CD4-positive, alpha-beta T cell treated with Interleukin-15 for 1 hour (primary cell): Measurements from ENCODE around the gene ROCK1.
"Not testable (repeated sequence)": the region's sequence is repeated elsewhere in the genome, so short reads cannot be mapped to it uniquely, and the experiment has no call there.

Experiments
- DNase-seq: peaks from one replicate; pipeline ENCODE4 v3.0.0-alpha.2; 2020

The ROCK1 gene

DNA sequence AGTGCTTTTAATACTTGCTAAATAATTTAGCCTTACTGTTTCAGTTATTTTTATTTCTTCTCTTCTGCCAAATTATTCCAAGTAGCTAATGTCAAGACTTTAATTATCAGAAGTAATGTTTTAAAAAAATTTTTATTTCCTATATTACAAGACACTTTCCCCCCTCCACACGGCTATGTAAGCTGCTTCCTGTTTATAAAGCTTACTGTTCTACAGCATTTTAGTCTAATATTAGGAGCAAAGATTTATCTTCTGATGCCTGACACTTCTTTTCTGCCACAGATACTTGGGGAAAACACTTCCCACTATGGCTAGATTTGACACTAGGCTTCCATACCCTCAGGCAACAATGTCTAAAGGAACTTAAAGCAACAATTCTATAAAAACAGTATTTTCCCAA is 62.3 kb downstream of the ROCK1 start:
- DNase-seq: no peak

- DNase-seq: no peak
These were observed 64.5 kb downstream of the ROCK1 start for GRCh38 chr18:21047126-21047525.

- DNase-seq: no peak
These were observed 71.1 kb downstream of the ROCK1 start for GRCh38 chr18:21040466-21040865.

- DNase-seq: no peak
These were observed 73.4 kb downstream of the ROCK1 start for GRCh38 chr18:21038201-21038600.

DNA sequence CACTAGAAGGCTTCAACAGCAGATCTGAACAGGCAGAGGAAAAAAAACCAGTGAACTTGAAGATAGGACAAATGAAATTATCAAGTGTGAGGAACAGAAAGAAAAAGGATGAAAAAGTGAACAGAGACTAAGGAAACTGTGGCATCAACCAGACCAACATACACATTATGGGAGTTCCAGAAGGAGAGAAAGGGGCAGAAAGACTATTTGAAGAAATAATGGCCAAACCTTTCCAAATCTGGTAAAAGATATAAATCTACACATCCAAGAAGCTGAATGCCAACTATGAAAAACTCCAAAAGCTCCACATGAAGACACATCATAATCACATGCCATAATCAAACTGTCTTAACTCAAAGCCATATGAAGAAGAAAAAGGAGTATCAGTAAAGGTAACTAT is 79.8 kb downstream of the ROCK1 start:
- DNase-seq: no peak

DNA sequence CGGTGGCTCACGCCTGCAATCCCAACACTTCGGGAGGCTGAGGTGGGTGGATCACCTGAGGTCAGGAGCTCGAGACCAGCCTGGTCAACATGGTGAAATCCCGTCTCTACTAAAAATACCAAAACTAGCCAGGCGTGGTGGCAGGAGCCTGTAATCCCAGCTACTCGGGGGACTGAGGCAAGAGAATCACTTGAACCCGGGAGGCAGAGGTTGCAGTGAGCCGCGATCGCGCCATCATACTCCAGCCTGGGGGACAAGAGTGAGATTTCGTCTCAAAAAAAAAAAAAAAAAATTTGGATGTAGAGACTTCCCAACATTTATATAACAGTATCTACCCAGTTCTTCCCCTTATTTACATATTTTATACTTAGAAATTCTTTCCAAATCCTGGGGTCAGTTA is 93.4 kb downstream of the ROCK1 start:
- not testable (repeated sequence) for DNase-seq

- DNase-seq: no peak
These were observed 99.3 kb downstream of the ROCK1 start for GRCh38 chr18:21012308-21012707.

DNA sequence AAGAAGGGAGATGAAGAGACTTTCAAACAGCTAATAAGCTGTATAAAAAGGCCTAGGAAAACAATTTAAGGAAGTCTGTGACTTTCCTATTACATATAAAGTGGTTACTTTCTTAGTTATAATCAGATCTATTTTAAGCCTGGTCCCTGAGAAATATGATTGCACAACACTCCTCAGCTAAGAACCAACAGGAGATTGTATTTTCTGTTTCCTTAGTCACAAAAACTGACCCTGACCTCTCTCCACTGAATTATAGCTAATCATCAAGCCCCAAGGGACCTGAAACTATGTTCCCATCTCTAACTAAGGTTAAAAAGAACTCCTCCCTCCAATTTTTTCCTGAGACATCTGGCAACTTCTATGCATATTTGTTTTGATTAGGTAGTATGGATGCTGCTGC is 106.9 kb downstream of the ROCK1 start:
- DNase-seq: no peak

DNA sequence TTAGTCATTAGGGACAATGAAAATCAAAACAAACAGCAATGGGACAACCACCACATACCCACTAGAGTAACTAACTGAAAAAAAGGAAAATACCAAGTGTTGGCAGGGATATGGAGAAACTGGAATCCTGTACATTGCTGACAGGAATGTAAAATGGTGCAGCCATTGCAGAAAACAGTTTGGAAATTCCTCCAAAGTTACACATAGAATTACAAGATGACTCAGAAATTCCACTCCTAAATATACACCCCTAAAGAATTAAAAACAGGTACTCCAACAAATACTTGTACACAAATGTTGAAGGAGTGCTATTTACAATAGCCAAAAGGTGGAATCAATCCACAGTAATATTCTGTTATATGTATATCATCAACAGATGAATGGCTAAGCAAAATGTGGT is 110.9 kb downstream of the ROCK1 start:
- no peak for DNase-seq

GRCh38 chr18:20997371-20997770 is 114.2 kb downstream of the ROCK1 start:
- no peak for DNase-seq

DNA sequence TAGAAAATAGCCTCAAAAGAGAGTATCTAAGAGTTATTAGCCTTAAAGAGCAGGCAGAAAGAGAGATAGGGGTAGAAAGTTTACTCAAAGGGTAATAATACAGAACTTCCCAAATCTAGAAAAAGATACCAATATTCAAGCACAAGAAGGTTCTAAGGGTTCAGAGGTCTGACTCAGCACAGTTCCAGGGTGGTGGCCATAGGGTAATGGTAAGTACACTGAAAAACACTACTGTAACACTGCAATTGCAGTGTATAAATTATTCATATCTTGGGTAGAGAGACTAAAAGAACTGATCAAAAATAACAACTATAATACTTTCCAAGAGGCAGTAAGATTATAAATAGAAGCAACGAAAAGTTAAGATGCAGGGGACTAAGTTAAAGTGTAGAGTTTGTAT is 115.2 kb downstream of the ROCK1 start:
- DNase-seq: no peak

DNA sequence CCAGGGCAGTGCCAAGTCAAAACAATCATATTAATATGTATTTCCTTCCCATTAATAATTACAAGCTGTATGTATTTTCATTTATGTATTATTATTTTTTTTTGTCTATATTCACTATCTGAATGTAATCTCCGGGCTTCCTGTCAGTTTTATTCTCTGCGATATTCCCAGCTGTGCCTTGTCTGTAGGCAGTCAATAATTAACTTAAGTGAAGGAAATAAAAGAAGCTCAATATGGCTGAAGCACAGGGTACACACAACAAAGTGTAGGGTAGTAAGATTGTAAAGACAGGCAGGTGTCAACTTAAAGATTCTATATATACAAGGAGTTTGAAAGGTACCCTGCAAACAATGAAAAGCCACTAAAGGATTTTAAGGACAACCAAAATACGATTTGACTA is 122.9 kb downstream of the ROCK1 start:
- DNase-seq: no peak

DNA sequence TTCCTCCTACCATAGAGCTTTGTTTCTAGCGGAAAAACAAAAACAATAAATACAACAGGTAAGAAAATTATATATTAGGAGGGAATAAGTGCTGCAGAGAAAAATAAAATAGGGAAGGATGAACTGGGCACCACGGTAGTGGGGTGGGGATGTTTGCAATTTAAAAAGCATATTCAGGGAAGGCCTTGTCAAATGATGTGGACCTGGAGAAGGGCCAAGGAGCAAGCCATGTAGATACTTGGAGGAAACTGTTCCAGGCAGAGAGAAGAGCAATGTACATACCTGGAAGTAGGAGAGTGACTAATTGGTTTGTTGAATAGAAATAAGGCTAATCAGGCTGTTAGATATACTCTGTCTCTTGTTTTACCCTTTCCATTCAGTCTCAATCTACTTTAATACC is 136.5 kb downstream of the ROCK1 start:
- no peak for DNase-seq

GRCh38 chr18:20971886-20972267 is 139.7 kb downstream of the ROCK1 start:
- no peak for DNase-seq

- no peak for DNase-seq
These were observed 144.8 kb downstream of the ROCK1 start for GRCh38 chr18:20966795-20967194.

DNA sequence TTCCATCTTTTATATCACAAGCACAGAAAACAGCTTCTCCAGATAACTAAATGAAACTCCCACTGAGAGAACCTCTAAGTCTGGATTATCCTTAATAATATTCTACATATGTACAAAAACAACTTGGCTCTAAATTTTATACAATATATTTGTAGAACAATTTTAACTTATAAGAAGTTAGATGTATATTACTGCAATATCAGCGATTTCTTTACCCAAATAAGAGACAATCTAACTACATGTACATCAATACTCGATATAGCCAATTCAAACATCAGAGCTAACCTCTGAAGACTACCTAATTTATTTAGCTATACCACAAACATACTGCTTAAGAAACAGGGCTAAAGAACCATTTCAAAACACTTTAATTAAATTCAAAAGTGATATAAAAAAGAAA is 148.6 kb downstream of the ROCK1 start:
- DNase-seq: no peak

- no peak for DNase-seq
These were observed 150.9 kb downstream of the ROCK1 start for GRCh38 chr18:20960735-20961134.

- not testable (repeated sequence) for DNase-seq
These were observed 160.8 kb downstream of the ROCK1 start for GRCh38 chr18:20950827-20951226.
